HCT116 (cell line): Measurements from ENCODE around the gene RNF144B. TPM values are rescaled to one million over a fixed set of nuclear protein-coding genes. Genes with fewer than 3 reads are reported as not detected.

Experiments used
- ATAC-seq: fragments of 200-7000 bp; cut with Tn5 transposase; 2 replicates; pipeline ENCODE4 v1.9.1; 2020; ENCODE audit warnings: mild to moderate bottlenecking, moderate library complexity
- BruUV-seq: library from RNA; stranded (reverse); fragments of 400-500 nt; replicated peaks from 2 replicates; lab custom pipeline; 2021; lab: Mats Ljungman, UMichigan
- CTCF ChIA-PET: fragments of 300-600 bp; sonication (Branson Sonifier 250); formaldehyde crosslinking; loops from one replicate; lab custom pipeline; 2021; ENCODE audit warnings: antibody characterized with exemption; lab: Charles Lee
- POLR2A ChIA-PET: fragments of 300-600, 350-600 bp; sonication (Branson Sonifier 250); formaldehyde crosslinking; loops from one replicate; lab custom pipeline; 2021; ENCODE audit warnings: antibody characterized with exemption; lab: Charles Lee
- RAD21 ChIA-PET, 2 experiments: fragments of 300-600 bp; sonication (Branson Sonifier 250); formaldehyde crosslinking; loops; one replicate each; lab custom pipeline; 2023; ENCODE audit warnings: low total read pairs in 2 of 2; ENCODE audit not compliant: uncharacterized antibody in 2 of 2, unreplicated experiment in 2 of 2, low non-redundant PET in 1 of 2; lab: Charles Lee
- DNase-seq: peaks from one replicate; pipeline ENCODE4 v3.0.0-alpha.2; 2010; ENCODE audit warnings: low read depth, low spot score
- H2AFZ ChIP-seq: fragments of 200-600 bp; shearing (Covaris generic), sonication (generic); 2 replicates; pipeline ENCODE4 v1.6.1; 2017; ENCODE audit warnings: low read depth, mixed run types, mixed read lengths, antibody characterized with exemption, low read length; ENCODE audit not compliant: poor library complexity, severe bottlenecking
- H3K27ac ChIP-seq: 2 replicates; pipeline ENCODE4 v1.5.1; 2012; ENCODE audit warnings: low read depth, low read length
- H3K27me3 ChIP-seq: fragments of 200-600 bp; sonication (generic); 2 replicates; pipeline ENCODE4 v1.6.1; 2016; ENCODE audit warnings: mixed run types, low read length, mixed read lengths; ENCODE audit not compliant: insufficient read depth
- H3K36me3 ChIP-seq, 2 experiments: fragments of 200-500 bp in 1 of 2; fragments of 200-600 bp in 1 of 2; sonication (Bioruptor generic) in 1 of 2; sonication (generic) in 1 of 2; 2 replicates each; pipeline versions ENCODE4 v1.5.1 to v1.6.1; 2014 to 2016; ENCODE audit warnings: low read length in 2 of 2, inconsistent platforms in 1 of 2, mixed read lengths in 1 of 2, mixed run types in 1 of 2; ENCODE audit not compliant: insufficient read depth in 2 of 2, control insufficient read depth in 1 of 2
- H3K4me1 ChIP-seq, 2 experiments: fragments of 200-600 bp in 1 of 2; sonication (generic) in 1 of 2; 2 replicates each; pipeline versions ENCODE4 v1.5.1 to v1.6.1; 2012 to 2017; ENCODE audit warnings: low read length in 2 of 2, inconsistent platforms in 1 of 2, mild to moderate bottlenecking in 1 of 2, mixed read lengths in 1 of 2, mixed run types in 1 of 2, moderate library complexity in 1 of 2; ENCODE audit not compliant: insufficient read depth in 2 of 2, control insufficient read depth in 1 of 2
- H3K4me2 ChIP-seq: fragments of 200-600 bp; sonication (generic); 2 replicates; pipeline ENCODE4 v1.6.1; 2017; ENCODE audit warnings: mixed run types, low read length, mixed read lengths
- H3K4me3 ChIP-seq, 2 experiments: fragments of 200-600 bp in 1 of 2; sonication (generic) in 1 of 2; replicated peaks in 1 of 2; 2 replicates each; pipeline ENCODE4 v1.5.1; 2011 to 2016; ENCODE audit warnings: low read length in 2 of 2, control low read depth in 1 of 2, low read depth in 1 of 2, mild to moderate bottlenecking in 1 of 2, mixed read lengths in 1 of 2, mixed run types in 1 of 2
- H3K79me2 ChIP-seq: fragments of 200-600 bp; sonication (generic); 2 replicates; pipeline ENCODE4 v1.6.1; 2017; ENCODE audit warnings: mild to moderate bottlenecking, mixed run types, low read length, moderate library complexity, mixed read lengths; ENCODE audit not compliant: insufficient read depth
- H3K9ac ChIP-seq: fragments of 200-600 bp; sonication (generic); 2 replicates; pipeline ENCODE4 v1.6.1; 2016; ENCODE audit warnings: low read length, mixed read lengths
- H3K9me2 ChIP-seq: fragments of 200-600 bp; sonication (generic), shearing (Covaris generic); 2 replicates; pipeline ENCODE4 v1.6.1; 2017; ENCODE audit warnings: mixed run types, mild to moderate bottlenecking, moderate library complexity; ENCODE audit not compliant: insufficient read depth
- H3K9me3 ChIP-seq, 2 experiments: fragments of 200-500 bp in 1 of 2; fragments of 200-600 bp in 1 of 2; sonication (Bioruptor generic) in 1 of 2; sonication (generic) in 1 of 2; 2 replicates each; pipeline ENCODE4 v1.6.1; 2014 to 2017; ENCODE audit warnings: low read length in 2 of 2, mixed read lengths in 2 of 2, inconsistent platforms in 1 of 2, low read depth in 1 of 2, mild to moderate bottlenecking in 1 of 2, mixed run types in 1 of 2, moderate library complexity in 1 of 2; ENCODE audit not compliant: control insufficient read depth in 1 of 2, insufficient read depth in 1 of 2
- H4K20me1 ChIP-seq: fragments of 200-600 bp; sonication (generic), shearing (Covaris generic); 2 replicates; pipeline ENCODE4 v1.6.1; 2017; ENCODE audit warnings: mixed run types, mild to moderate bottlenecking, moderate library complexity; ENCODE audit not compliant: insufficient read depth
- CBX3 ChIP-seq: IDR thresholded peaks from 2 replicates; pipeline ENCODE4 v1.6.1; 2012; ENCODE audit warnings: low read depth
- CEBPB ChIP-seq: IDR thresholded peaks from 2 replicates; pipeline ENCODE4 v1.6.1; 2012; ENCODE audit warnings: low read depth
- EGR1 ChIP-seq: IDR thresholded peaks from 2 replicates; pipeline ENCODE4 v1.6.1; 2012; ENCODE audit warnings: low read depth
- ELF1 ChIP-seq: IDR thresholded peaks from 2 replicates; pipeline ENCODE4 v1.6.1; 2012; ENCODE audit warnings: low read depth, borderline replicate concordance
- EZH2 ChIP-seq: fragments of 200-600 bp; sonication (generic); IDR thresholded peaks from 2 replicates; pipeline ENCODE4 v1.6.1; 2017; ENCODE audit warnings: antibody characterized with exemption, mixed run types
- JUND ChIP-seq: IDR thresholded peaks from 2 replicates; pipeline ENCODE4 v1.6.1; 2012
- POLR2AphosphoS5 ChIP-seq: IDR thresholded peaks from 2 replicates; pipeline ENCODE4 v1.6.1; 2011; ENCODE audit warnings: mild to moderate bottlenecking, low read depth, low read length, moderate library complexity
- SIN3A ChIP-seq: IDR thresholded peaks from 2 replicates; pipeline ENCODE4 v1.6.1; 2012; ENCODE audit warnings: low read depth
- SP1 ChIP-seq: IDR thresholded peaks from 2 replicates; pipeline ENCODE4 v1.6.1; 2012; ENCODE audit warnings: low read depth
- SRF ChIP-seq: IDR thresholded peaks from 2 replicates; pipeline ENCODE4 v1.6.1; 2012; ENCODE audit warnings: low read depth
- TCF7L2 ChIP-seq: IDR thresholded peaks from 2 replicates; pipeline ENCODE4 v1.7.0; 2011; ENCODE audit warnings: borderline replicate concordance, inconsistent platforms; ENCODE audit not compliant: insufficient read depth, insufficient read length; ENCODE audit errors: extremely low read depth
- ZFX ChIP-seq: fragments of 450-650 bp; IDR thresholded peaks from 2 replicates; pipeline ENCODE4 v1.6.1; 2017
- ZNF274 ChIP-seq: fragments of 200-500 bp; sonication (Bioruptor generic); IDR thresholded peaks from 2 replicates; pipeline ENCODE4 v1.6.1; 2014; ENCODE audit warnings: mild to moderate bottlenecking, low read depth, low read length, inconsistent platforms
- intact Hi-C: fragments of 100-400 bp; cut with micrococcal nuclease; formaldehyde crosslinking; loops from 2 replicates; pipeline ENCODE4 v1.10.0; 2022
- total RNA-seq: library from RNA; stranded (reverse); gene quantifications from one replicate; pipeline ENCODE4 v1.2.1, GENCODE V29; 2021; ENCODE audit not compliant: unreplicated experiment
- TF ChIP-seq, protein P1 (sequence below): IDR thresholded peaks from 2 replicates; pipeline ENCODE4 v1.6.1; 2012
- TF ChIP-seq, protein P2 (sequence below): IDR thresholded peaks from 2 replicates; pipeline ENCODE4 v1.6.1; 2011; ENCODE audit warnings: mild to moderate bottlenecking, low read length, moderate library complexity; ENCODE audit not compliant: insufficient replicate concordance; ENCODE audit errors: extremely low read depth

The RNF144B gene
- total RNA-seq, 1 experiment from 2014 or later = 2.1 TPM

DNA sequence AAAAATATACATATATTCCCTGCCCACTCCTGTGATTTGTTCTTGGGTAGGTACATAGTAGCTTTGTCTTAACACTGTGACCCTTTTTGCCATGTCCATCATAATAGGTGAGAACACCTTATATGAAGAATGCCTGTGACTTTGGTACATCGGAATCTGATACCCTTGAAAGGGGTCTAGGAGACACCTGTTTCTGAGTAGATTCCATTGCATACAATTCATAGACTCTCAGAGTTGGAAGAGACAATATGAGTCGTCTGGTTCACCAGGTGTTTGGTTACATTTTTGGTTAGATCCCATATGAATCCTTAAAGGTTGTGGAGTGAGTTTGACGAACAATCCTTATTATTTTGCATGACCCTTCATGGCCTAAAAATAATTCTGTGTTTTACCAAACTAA is 36.3 kb downstream of the RNF144B start:
- H3K27ac ChIP-seq = no peak overlapping the region
- TF ChIP-seq, protein P1, sequence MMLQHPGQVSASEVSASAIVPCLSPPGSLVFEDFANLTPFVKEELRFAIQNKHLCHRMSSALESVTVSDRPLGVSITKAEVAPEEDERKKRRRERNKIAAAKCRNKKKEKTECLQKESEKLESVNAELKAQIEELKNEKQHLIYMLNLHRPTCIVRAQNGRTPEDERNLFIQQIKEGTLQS = no peak
- TF ChIP-seq JUND (no peak), SP1 (no peak), SIN3A (no peak), SRF (no peak), ZFX (no peak)
- TF ChIP-seq, all 23 proteins: peak for 0
- no peaks in the 10 kb centered on the region for H3K27me3 ChIP-seq
- H3K36me3 ChIP-seq = no peaks in the 10 kb centered on the region
- POLR2A ChIA-PET = no interaction called here
- H3K9ac ChIP-seq = no peak overlapping the region
- no peaks in the 10 kb centered on the region for H3K79me2 ChIP-seq
- RAD21 ChIA-PET = no interaction called here
- BruUV-seq = no TSS peak
- CTCF ChIA-PET = no interaction called here
- no peak overlapping the region for H2AFZ ChIP-seq
- no peak for ATAC-seq
- intact Hi-C loops = no loop called here
- no peaks in the 10 kb centered on the region for H3K9me3 ChIP-seq
- H3K4me1 ChIP-seq = no peaks in the 10 kb centered on the region
- no peak overlapping the region for H3K4me2 ChIP-seq
- DNase-seq = no peak
- no peaks in the 10 kb centered on the region for H4K20me1 ChIP-seq
- no peak overlapping the region for H3K4me3 ChIP-seq
- no peaks in the 10 kb centered on the region for H3K9me2 ChIP-seq

DNA sequence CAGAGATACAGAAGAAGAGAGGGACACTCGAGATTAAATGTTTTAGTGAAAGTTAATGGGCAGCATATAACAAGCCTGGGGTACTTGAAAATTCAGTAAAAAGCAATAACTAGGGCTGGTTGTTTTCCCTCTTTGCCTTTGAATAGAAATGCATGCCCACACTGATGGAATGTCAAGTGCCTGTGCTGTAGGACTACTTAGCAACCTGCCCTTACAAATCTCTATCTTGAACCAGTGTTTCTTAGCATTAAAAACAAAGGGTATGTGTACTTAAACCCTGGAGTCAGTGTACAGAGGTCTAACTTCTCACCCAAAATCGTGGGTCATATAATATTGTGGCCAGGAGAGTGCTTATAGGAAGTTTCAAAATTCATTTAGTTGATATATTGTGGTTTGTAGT is 37.1 kb downstream of the RNF144B start:
- H3K4me2 ChIP-seq = no peak overlapping the region
- RAD21 ChIA-PET = no interaction called here
- intact Hi-C loops = no loop called here
- no peaks in the 10 kb centered on the region for H3K9me2 ChIP-seq
- H2AFZ ChIP-seq = no peak overlapping the region
- H3K4me3 ChIP-seq = no peak overlapping the region
- BruUV-seq = no TSS peak
- no peaks in the 10 kb centered on the region for H3K4me1 ChIP-seq
- no peaks in the 10 kb centered on the region for H3K9me3 ChIP-seq
- DNase-seq (no peak), ATAC-seq (no peak)
- H3K9ac ChIP-seq = no peak overlapping the region
- no peak for TF ChIP-seq CBX3
- TF ChIP-seq POLR2AphosphoS5 = no peak
- TF ChIP-seq EGR1 = no peak
- no peak for TF ChIP-seq ZNF274
- TF ChIP-seq ELF1 = no peak
- TF ChIP-seq, protein P2, sequence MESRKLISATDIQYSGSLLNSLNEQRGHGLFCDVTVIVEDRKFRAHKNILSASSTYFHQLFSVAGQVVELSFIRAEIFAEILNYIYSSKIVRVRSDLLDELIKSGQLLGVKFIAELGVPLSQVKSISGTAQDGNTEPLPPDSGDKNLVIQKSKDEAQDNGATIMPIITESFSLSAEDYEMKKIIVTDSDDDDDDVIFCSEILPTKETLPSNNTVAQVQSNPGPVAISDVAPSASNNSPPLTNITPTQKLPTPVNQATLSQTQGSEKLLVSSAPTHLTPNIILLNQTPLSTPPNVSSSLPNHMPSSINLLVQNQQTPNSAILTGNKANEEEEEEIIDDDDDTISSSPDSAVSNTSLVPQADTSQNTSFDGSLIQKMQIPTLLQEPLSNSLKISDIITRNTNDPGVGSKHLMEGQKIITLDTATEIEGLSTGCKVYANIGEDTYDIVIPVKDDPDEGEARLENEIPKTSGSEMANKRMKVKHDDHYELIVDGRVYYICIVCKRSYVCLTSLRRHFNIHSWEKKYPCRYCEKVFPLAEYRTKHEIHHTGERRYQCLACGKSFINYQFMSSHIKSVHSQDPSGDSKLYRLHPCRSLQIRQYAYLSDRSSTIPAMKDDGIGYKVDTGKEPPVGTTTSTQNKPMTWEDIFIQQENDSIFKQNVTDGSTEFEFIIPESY = no peak
- TF ChIP-seq CEBPB = no peak
- no peak for TF ChIP-seq EZH2
- no peak for TF ChIP-seq TCF7L2
- H3K79me2 ChIP-seq = no peaks in the 10 kb centered on the region
- CTCF ChIA-PET = no interaction called here
- H3K36me3 ChIP-seq = no peaks in the 10 kb centered on the region
- no peaks in the 10 kb centered on the region for H3K27me3 ChIP-seq
- H3K27ac ChIP-seq = no peak overlapping the region
- no peaks in the 10 kb centered on the region for H4K20me1 ChIP-seq
- POLR2A ChIA-PET = no interaction called here
